SK-N-SH treated with all-trans-retinoic acid at 6 μM for 48 hours (cell line): Measurements from ENCODE around the gene VRK3.

Experiments
- ATAC-seq: fragments of 200-7000 bp; cut with Tn5 transposase; 3 replicates; pipeline ENCODE4 v1.9.1; 2020; ENCODE audit warnings: mild to moderate bottlenecking, moderate library complexity
- ARNTL ChIP-seq: fragments of 450-650 bp; formaldehyde crosslinking; IDR thresholded peaks from 2 replicates; pipeline ENCODE4 v1.5.0; 2020; ENCODE audit warnings: low read depth, mild to moderate bottlenecking, moderate library complexity, borderline replicate concordance
- BACH2 ChIP-seq: fragments of 250-450 bp; sonication (Bioruptor Pico); IDR thresholded peaks from 2 replicates; pipeline ENCODE4 v1.9.0; 2021; ENCODE audit warnings: mild to moderate bottlenecking, borderline replicate concordance
- CREB5 ChIP-seq: fragments of 250-450 bp; sonication (Bioruptor Pico); IDR thresholded peaks from 2 replicates; pipeline ENCODE4 v1.5.1; 2020; ENCODE audit warnings: low read depth, mild to moderate bottlenecking, moderate library complexity
- GLIS3 ChIP-seq: fragments of 250-450 bp; sonication (Bioruptor Pico); IDR thresholded peaks from 2 replicates; pipeline ENCODE4 v1.5.0; 2020; ENCODE audit warnings: mild to moderate bottlenecking, moderate library complexity
- ISL1 ChIP-seq: fragments of 250-450 bp; sonication (Bioruptor Pico); IDR thresholded peaks from 2 replicates; pipeline ENCODE4 v2.1.2; 2022; ENCODE audit warnings: mild to moderate bottlenecking, moderate library complexity
- OSR1 ChIP-seq: fragments of 250-450 bp; sonication (Bioruptor Pico); IDR thresholded peaks from 2 replicates; pipeline ENCODE4 v1.8.0; 2022; ENCODE audit warnings: moderate library complexity, mild to moderate bottlenecking, inconsistent platforms
- PPARA ChIP-seq: fragments of 250-450 bp; sonication (Bioruptor Pico); IDR thresholded peaks from 2 replicates; pipeline ENCODE4 v1.5.0; 2020; ENCODE audit warnings: mild to moderate bottlenecking, borderline replicate concordance
- RARB ChIP-seq: fragments of 250-450 bp; sonication (Bioruptor Pico); IDR thresholded peaks from 2 replicates; pipeline ENCODE4 v1.8.0; 2021; ENCODE audit warnings: mild to moderate bottlenecking, moderate library complexity
- SNAI2 ChIP-seq: fragments of 250-450 bp; sonication (Bioruptor Pico); IDR thresholded peaks from 2 replicates; pipeline ENCODE4 v1.5.0; 2020; ENCODE audit warnings: mild to moderate bottlenecking, moderate library complexity
- TCF4 ChIP-seq: fragments of 250-450 bp; sonication (Bioruptor Pico); IDR thresholded peaks from 2 replicates; pipeline ENCODE4 v1.8.0; 2021; ENCODE audit warnings: mild to moderate bottlenecking, moderate library complexity, borderline replicate concordance
- ZC3H10 ChIP-seq: fragments of 250-450 bp; sonication (Bioruptor Pico); IDR thresholded peaks from 2 replicates; pipeline ENCODE4 v1.5.1; 2021; ENCODE audit warnings: mild to moderate bottlenecking, moderate library complexity
- ZFP3 ChIP-seq: fragments of 250-450 bp; sonication (Bioruptor Pico); IDR thresholded peaks from 2 replicates; pipeline ENCODE4 v1.5.0; 2020; ENCODE audit warnings: mild to moderate bottlenecking, moderate library complexity
- ZFP30 ChIP-seq: fragments of 450-650 bp; formaldehyde crosslinking; IDR thresholded peaks from 2 replicates; pipeline ENCODE4 v1.5.0; 2022; ENCODE audit warnings: mild to moderate bottlenecking, moderate library complexity
- ZNF565 ChIP-seq: fragments of 450-650 bp; formaldehyde crosslinking; conservative IDR thresholded peaks from 2 replicates; pipeline ENCODE4 v1.5.0; 2020; ENCODE audit warnings: low read depth, mild to moderate bottlenecking, moderate library complexity
- ZNF70 ChIP-seq: fragments of 450-650 bp; formaldehyde crosslinking; IDR thresholded peaks from 2 replicates; pipeline ENCODE4 v1.5.0; 2020; ENCODE audit warnings: mild to moderate bottlenecking, moderate library complexity
- ZNF8 ChIP-seq: fragments of 450-650 bp; formaldehyde crosslinking; IDR thresholded peaks from 2 replicates; pipeline ENCODE4 v1.5.0; 2020; ENCODE audit warnings: mild to moderate bottlenecking, moderate library complexity
- TF ChIP-seq, protein P1 (sequence below): fragments of 250-450 bp; sonication (Bioruptor Pico); IDR thresholded peaks from 2 replicates; pipeline ENCODE4 v1.8.0; 2020; ENCODE audit warnings: mild to moderate bottlenecking, moderate library complexity, borderline replicate concordance
- TF ChIP-seq, protein P2 (sequence below): fragments of 250-450 bp; sonication (Bioruptor Pico); IDR thresholded peaks from 2 replicates; pipeline ENCODE4 v1.8.0; 2021; ENCODE audit warnings: low read depth, mild to moderate bottlenecking, moderate library complexity, borderline replicate concordance
- TF ChIP-seq, protein P3 (sequence below): fragments of 250-450 bp; sonication (Bioruptor Pico); IDR thresholded peaks from 2 replicates; pipeline ENCODE4 v1.5.0; 2020; ENCODE audit warnings: mild to moderate bottlenecking, moderate library complexity

The VRK3 gene

DNA sequence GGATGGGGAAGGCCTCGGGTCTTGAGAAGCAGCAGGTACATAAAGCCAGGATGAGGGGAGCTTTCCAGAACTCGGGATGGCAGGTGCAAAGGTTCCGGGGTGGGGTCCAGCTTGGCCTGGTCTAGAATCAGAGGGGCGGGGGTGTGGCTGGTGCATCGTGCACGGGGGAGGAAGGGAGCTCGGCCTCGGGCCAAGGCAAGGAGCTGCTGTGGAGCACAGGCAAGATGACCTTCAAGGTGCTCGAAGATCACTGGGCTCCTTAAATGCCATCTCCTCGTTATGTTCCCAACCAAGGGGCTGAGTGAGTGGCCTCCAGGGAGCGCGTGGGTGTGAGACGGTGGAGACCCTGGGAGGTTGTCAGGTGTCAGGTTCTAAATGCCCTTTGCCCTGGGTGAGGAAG, 48.1 kb downstream of the VRK3 start (continued):
- TF ChIP-seq, protein P1, sequence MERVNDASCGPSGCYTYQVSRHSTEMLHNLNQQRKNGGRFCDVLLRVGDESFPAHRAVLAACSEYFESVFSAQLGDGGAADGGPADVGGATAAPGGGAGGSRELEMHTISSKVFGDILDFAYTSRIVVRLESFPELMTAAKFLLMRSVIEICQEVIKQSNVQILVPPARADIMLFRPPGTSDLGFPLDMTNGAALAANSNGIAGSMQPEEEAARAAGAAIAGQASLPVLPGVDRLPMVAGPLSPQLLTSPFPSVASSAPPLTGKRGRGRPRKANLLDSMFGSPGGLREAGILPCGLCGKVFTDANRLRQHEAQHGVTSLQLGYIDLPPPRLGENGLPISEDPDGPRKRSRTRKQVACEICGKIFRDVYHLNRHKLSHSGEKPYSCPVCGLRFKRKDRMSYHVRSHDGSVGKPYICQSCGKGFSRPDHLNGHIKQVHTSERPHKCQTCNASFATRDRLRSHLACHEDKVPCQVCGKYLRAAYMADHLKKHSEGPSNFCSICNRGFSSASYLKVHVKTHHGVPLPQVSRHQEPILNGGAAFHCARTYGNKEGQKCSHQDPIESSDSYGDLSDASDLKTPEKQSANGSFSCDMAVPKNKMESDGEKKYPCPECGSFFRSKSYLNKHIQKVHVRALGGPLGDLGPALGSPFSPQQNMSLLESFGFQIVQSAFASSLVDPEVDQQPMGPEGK (CRISPR knock-in tag) = no peak
- TF ChIP-seq BACH2 (no peak), ZNF8 (CRISPR knock-in tag) (no peak), CREB5 (CRISPR knock-in tag) (no peak), ZFP30 (CRISPR knock-in tag) (no peak)

- TF ChIP-seq ZNF70 (CRISPR knock-in tag) (no peak), ZFP3 (no peak), ZFP30 (CRISPR knock-in tag) (no peak), ARNTL (CRISPR knock-in tag) (no peak), CREB5 (CRISPR knock-in tag) (no peak), SNAI2 (no peak), RARB (no peak), ISL1 (CRISPR knock-in tag) (no peak), ZNF565 (CRISPR knock-in tag) (no peak), ZC3H10 (CRISPR knock-in tag) (no peak)
- TF ChIP-seq, protein P1 (CRISPR knock-in tag) = no peak
- no peak for ATAC-seq
Measured at GRCh38 chr19:49976496-49976895, 48.7 kb downstream of the VRK3 start.

DNA sequence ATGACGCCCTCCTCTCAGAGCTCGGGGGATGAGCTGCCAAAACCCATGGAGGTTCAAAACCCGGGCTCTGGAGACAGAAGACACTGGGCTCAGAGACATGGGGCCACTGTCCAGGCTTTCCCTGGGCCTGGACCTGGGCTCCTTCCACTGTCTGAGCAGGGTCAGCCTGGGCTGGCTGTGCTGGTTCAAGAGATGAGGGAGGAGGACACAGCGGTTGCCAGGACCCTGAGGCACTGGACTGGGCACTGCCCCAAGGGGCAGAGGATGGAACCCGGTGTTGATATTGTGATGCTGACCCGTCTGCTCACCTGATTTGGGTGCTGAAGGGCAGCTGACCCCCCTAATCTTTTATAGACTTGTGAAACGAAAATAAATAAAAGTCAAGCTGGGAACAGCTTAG, 50.1 kb downstream of the VRK3 start:
- TF ChIP-seq ISL1 (CRISPR knock-in tag) (no peak), GLIS3 (CRISPR knock-in tag) (no peak), OSR1 (CRISPR knock-in tag) (no peak)
- no peak for ATAC-seq

DNA sequence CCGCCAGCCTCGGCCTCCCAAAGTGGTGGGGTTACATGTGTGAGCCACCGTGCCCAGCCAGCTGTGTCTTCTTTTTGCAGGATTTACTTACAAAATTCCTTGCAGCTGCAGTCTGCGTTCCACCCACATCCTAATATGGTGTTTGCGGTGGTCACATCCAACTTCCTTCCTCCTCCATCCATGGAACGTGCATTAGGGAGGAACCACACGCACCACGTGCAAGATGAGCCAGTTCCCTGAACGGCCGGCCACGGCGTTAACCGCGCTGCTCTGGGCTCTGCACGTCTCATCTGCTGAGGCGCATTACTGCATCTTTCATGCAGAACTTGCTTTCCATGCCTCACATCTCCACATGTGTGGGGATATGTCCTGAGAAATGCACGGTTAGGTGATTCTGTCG, 51.2 kb downstream of the VRK3 start:
- ATAC-seq = no peak
- TF ChIP-seq GLIS3 (CRISPR knock-in tag) (no peak), CREB5 (CRISPR knock-in tag) (no peak), ZFP30 (CRISPR knock-in tag) (no peak), RARB (no peak), SNAI2 (no peak), TCF4 (CRISPR knock-in tag) (no peak), ISL1 (CRISPR knock-in tag) (no peak), ZNF70 (CRISPR knock-in tag) (no peak), ARNTL (CRISPR knock-in tag) (no peak), PPARA (CRISPR knock-in tag) (no peak), ZNF8 (CRISPR knock-in tag) (no peak)
- TF ChIP-seq, protein P2, sequence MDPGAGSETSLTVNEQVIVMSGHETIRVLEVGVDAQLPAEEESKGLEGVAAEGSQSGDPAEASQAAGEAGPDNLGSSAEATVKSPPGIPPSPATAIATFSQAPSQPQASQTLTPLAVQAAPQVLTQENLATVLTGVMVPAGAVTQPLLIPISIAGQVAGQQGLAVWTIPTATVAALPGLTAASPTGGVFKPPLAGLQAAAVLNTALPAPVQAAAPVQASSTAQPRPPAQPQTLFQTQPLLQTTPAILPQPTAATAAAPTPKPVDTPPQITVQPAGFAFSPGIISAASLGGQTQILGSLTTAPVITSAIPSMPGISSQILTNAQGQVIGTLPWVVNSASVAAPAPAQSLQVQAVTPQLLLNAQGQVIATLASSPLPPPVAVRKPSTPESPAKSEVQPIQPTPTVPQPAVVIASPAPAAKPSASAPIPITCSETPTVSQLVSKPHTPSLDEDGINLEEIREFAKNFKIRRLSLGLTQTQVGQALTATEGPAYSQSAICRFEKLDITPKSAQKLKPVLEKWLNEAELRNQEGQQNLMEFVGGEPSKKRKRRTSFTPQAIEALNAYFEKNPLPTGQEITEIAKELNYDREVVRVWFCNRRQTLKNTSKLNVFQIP (CRISPR knock-in tag) = no peak
- TF ChIP-seq, protein P3, sequence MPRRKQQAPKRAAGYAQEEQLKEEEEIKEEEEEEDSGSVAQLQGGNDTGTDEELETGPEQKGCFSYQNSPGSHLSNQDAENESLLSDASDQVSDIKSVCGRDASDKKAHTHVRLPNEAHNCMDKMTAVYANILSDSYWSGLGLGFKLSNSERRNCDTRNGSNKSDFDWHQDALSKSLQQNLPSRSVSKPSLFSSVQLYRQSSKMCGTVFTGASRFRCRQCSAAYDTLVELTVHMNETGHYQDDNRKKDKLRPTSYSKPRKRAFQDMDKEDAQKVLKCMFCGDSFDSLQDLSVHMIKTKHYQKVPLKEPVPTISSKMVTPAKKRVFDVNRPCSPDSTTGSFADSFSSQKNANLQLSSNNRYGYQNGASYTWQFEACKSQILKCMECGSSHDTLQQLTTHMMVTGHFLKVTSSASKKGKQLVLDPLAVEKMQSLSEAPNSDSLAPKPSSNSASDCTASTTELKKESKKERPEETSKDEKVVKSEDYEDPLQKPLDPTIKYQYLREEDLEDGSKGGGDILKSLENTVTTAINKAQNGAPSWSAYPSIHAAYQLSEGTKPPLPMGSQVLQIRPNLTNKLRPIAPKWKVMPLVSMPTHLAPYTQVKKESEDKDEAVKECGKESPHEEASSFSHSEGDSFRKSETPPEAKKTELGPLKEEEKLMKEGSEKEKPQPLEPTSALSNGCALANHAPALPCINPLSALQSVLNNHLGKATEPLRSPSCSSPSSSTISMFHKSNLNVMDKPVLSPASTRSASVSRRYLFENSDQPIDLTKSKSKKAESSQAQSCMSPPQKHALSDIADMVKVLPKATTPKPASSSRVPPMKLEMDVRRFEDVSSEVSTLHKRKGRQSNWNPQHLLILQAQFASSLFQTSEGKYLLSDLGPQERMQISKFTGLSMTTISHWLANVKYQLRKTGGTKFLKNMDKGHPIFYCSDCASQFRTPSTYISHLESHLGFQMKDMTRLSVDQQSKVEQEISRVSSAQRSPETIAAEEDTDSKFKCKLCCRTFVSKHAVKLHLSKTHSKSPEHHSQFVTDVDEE (CRISPR knock-in tag) = no peak
